Inflammatory macrophage treated with lipopolysaccharide for 4 hours (primary cell): ENCODE results near the gene ZMAT1.
"Not testable (repeated sequence)": the region's sequence is repeated elsewhere in the genome, so short reads cannot be mapped to it uniquely, and the experiment has no call there.

ENCODE experiments used
- DNase-seq: peaks from one replicate; pipeline ENCODE4 v3.0.0-alpha.2; 2020

ZMAT1 gene

GRCh38 chrX:101931488-101932248 lies at the start of gene ZMAT1:
Gene ZMAT1 (minus strand): TSS chrX:101932027. CDS start chrX:101932008, 19 bp downstream.
- peak; percentile 94 for DNase-seq

GRCh38 chrX:101977106-101977505 lies 45.3 kb upstream of the ZMAT1 start:
- DNase-seq: no peak

GRCh38 chrX:101973066-101973465 lies 41.2 kb upstream of the ZMAT1 start:
- DNase-seq: no peak

GRCh38 chrX:101964923-101965539 lies 33.2 kb upstream of the ZMAT1 start:
- not testable (repeated sequence) for DNase-seq

- DNase-seq: no peak
Measured at GRCh38 chrX:101958139-101958538, 26.3 kb upstream of the ZMAT1 start.

- no peak for DNase-seq
Measured at GRCh38 chrX:101957174-101957573, 25.3 kb upstream of the ZMAT1 start.

- DNase-seq: no peak
Measured at GRCh38 chrX:101956556-101956955, 24.7 kb upstream of the ZMAT1 start.

GRCh38 chrX:101950581-101950980 lies 18.8 kb upstream of the ZMAT1 start:
- DNase-seq: no peak

- DNase-seq: no peak
Measured at GRCh38 chrX:101932249-101932570, 383 bp upstream of the ZMAT1 start.

- DNase-seq: no peak
Measured at GRCh38 chrX:101931136-101931487, 715 bp downstream of the ZMAT1 start.

GRCh38 chrX:101925733-101926132 lies 6.1 kb downstream of the ZMAT1 start:
- DNase-seq: no peak

GRCh38 chrX:101918751-101919150 lies 13.1 kb downstream of the ZMAT1 start:
- no peak for DNase-seq

- DNase-seq: no peak
Measured at GRCh38 chrX:101906136-101906796, 25.6 kb downstream of the ZMAT1 start.

GRCh38 chrX:101904996-101905395 lies 26.8 kb downstream of the ZMAT1 start:
- DNase-seq: no peak
